SK-N-SH (cell line): ENCODE measurements around the gene PPEF2. TPM values are rescaled to one million over a fixed set of nuclear protein-coding genes. Genes with fewer than 3 reads are reported as not detected.

Source experiments
- CTCF ChIA-PET: fragments of 300-600, 350-600 bp; formaldehyde crosslinking; extraction: SDS; loops from one replicate; lab custom pipeline; 2021; lab: Yijun Ruan, JAX
- POLR2A ChIA-PET: fragments of 350-600 bp; sonication (Branson Sonifier 250); formaldehyde crosslinking; extraction: SDS; loops from one replicate; lab custom pipeline; 2020; ENCODE audit warnings: antibody characterized with exemption, inconsistent platforms; lab: Yijun Ruan, JAX
- DNase-seq: peaks from one replicate; pipeline ENCODE4 v3.0.0; 2012
- H2AFZ ChIP-seq: fragments of 200-600 bp; sonication (generic); 2 replicates; pipeline ENCODE4 v1.8.1; 2016; ENCODE audit warnings: antibody characterized with exemption, mild to moderate bottlenecking, low read depth
- H3F3A ChIP-seq: fragments of 200-600 bp; sonication (generic); replicated peaks from 2 replicates; pipeline ENCODE3; 2016; ENCODE audit warnings: antibody characterized with exemption, mild to moderate bottlenecking; ENCODE audit not compliant: insufficient read depth
- H3K27ac ChIP-seq, 2 experiments: fragments of 200-500 bp in 1 of 2; fragments of 200-600 bp in 1 of 2; sonication (Bioruptor generic) in 1 of 2; sonication (generic), shearing (Covaris generic) in 1 of 2; 2 replicates each; pipeline versions ENCODE4 v1.5.1 to v1.6.1; 2014 to 2016; ENCODE audit warnings: low read depth in 2 of 2, inconsistent platforms in 1 of 2, low read length in 1 of 2, mild to moderate bottlenecking in 1 of 2, mixed read lengths in 1 of 2
- H3K27me3 ChIP-seq: fragments of 200-600 bp; sonication (generic), shearing (Covaris generic); 2 replicates; pipeline ENCODE4 v1.6.1; 2016; ENCODE audit warnings: mixed run types; ENCODE audit not compliant: insufficient read depth
- H3K36me3 ChIP-seq, 2 experiments: fragments of 200-500 bp in 1 of 2; fragments of 200-600 bp in 1 of 2; sonication (Bioruptor generic) in 1 of 2; sonication (generic) in 1 of 2; replicated peaks in 1 of 2; 2 replicates each; pipeline versions ENCODE3 to v1.5.1; 2014 to 2016; ENCODE audit warnings: low read length in 1 of 2, mild to moderate bottlenecking in 1 of 2; ENCODE audit not compliant: insufficient read depth in 2 of 2, control insufficient read depth in 1 of 2
- H3K4me1 ChIP-seq, 2 experiments: fragments of 200-500 bp in 1 of 2; fragments of 200-600 bp in 1 of 2; sonication (Bioruptor generic) in 1 of 2; sonication (generic), shearing (Covaris generic) in 1 of 2; 2 replicates each; pipeline versions ENCODE4 v1.5.1 to v1.6.1; 2014 to 2016; ENCODE audit warnings: low read depth in 1 of 2, low read length in 1 of 2, mixed run types in 1 of 2; ENCODE audit not compliant: insufficient read depth in 2 of 2, control insufficient read depth in 1 of 2
- H3K4me2 ChIP-seq: fragments of 200-600 bp; sonication (generic), shearing (Covaris generic); 2 replicates; pipeline ENCODE4 v1.6.1; 2017; ENCODE audit warnings: mixed run types
- H3K4me3 ChIP-seq, 2 experiments: fragments of 200-500 bp in 1 of 2; fragments of 200-600 bp in 1 of 2; sonication (Bioruptor generic) in 1 of 2; sonication (generic), shearing (Covaris generic) in 1 of 2; 2 replicates each; pipeline versions ENCODE4 v1.5.1 to v1.8.1; 2014 to 2016; ENCODE audit warnings: low read depth in 2 of 2, inconsistent platforms in 1 of 2, low read length in 1 of 2, mild to moderate bottlenecking in 1 of 2, mixed read lengths in 1 of 2, moderate library complexity in 1 of 2
- H3K79me2 ChIP-seq: fragments of 200-600 bp; sonication (generic); 2 replicates; pipeline ENCODE4 v1.8.1; 2017; ENCODE audit warnings: mild to moderate bottlenecking; ENCODE audit not compliant: insufficient read depth
- H3K9ac ChIP-seq: fragments of 200-600 bp; sonication (generic); 2 replicates; pipeline ENCODE4 v1.6.1; 2017; ENCODE audit warnings: mixed run types
- H3K9me2 ChIP-seq: fragments of 200-600 bp; sonication (generic); 2 replicates; pipeline ENCODE4 v1.6.1; 2017; ENCODE audit warnings: mixed run types
- H3K9me3 ChIP-seq: fragments of 200-600 bp; sonication (generic); 2 replicates; pipeline ENCODE4 v1.6.1; 2017; ENCODE audit warnings: mixed run types, mild to moderate bottlenecking, moderate library complexity
- H4K20me1 ChIP-seq: fragments of 200-600 bp; sonication (generic); 2 replicates; pipeline ENCODE4 v1.6.1; 2017; ENCODE audit warnings: mild to moderate bottlenecking, mixed run types; ENCODE audit not compliant: insufficient read depth
- EZH2phosphoT487 ChIP-seq: fragments of 200-600 bp; sonication (generic); IDR thresholded peaks from 2 replicates; pipeline ENCODE4 v1.6.1; 2017; ENCODE audit warnings: low read depth, mixed run types, mild to moderate bottlenecking, antibody characterized with exemption, moderate library complexity, borderline replicate concordance
- FOSL2 ChIP-seq: IDR thresholded peaks from 2 replicates; pipeline ENCODE4 v1.4.0; 2012; ENCODE audit warnings: low read depth, mild to moderate bottlenecking, moderate library complexity, borderline replicate concordance
- FOXJ3 ChIP-seq: sonication (generic); formaldehyde crosslinking; IDR thresholded peaks from 2 replicates; pipeline ENCODE4 v1.5.1; 2020; ENCODE audit warnings: mild to moderate bottlenecking, missing genetic modification reagents
- FOXM1 ChIP-seq: IDR thresholded peaks from 2 replicates; pipeline ENCODE4 v1.4.0; 2012; ENCODE audit warnings: low read depth, mild to moderate bottlenecking
- GABPA ChIP-seq: IDR thresholded peaks from 2 replicates; pipeline ENCODE4 v1.4.0; 2012; ENCODE audit warnings: low read depth, mild to moderate bottlenecking
- IRF3 ChIP-seq: fragments of 150-350 bp; IDR thresholded peaks from 2 replicates; pipeline ENCODE4 v1.6.1; 2016; ENCODE audit warnings: mild to moderate bottlenecking, low read depth, low read length
- JUND ChIP-seq: IDR thresholded peaks from 2 replicates; pipeline ENCODE4 v1.4.0; 2012
- MEF2A ChIP-seq: IDR thresholded peaks from 2 replicates; pipeline ENCODE4 v1.4.0; 2012; ENCODE audit warnings: low read depth, borderline replicate concordance
- MXI1 ChIP-seq: IDR thresholded peaks from 2 replicates; pipeline ENCODE4 v1.6.1; 2012; ENCODE audit warnings: mild to moderate bottlenecking, low read depth, low read length, improper control_type of control experiment
- NFIC ChIP-seq: IDR thresholded peaks from 2 replicates; pipeline ENCODE4 v1.4.0; 2012; ENCODE audit warnings: borderline replicate concordance
- NRF1 ChIP-seq: IDR thresholded peaks from 2 replicates; pipeline ENCODE4 v1.6.1; 2012; ENCODE audit warnings: low read depth, mild to moderate bottlenecking, low read length
- POLR2AphosphoS5 ChIP-seq: IDR thresholded peaks from 2 replicates; pipeline ENCODE4 v1.6.1; 2012; ENCODE audit warnings: low read depth, low read length
- RAD21 ChIP-seq: IDR thresholded peaks from 2 replicates; pipeline ENCODE4 v1.6.1; 2012; ENCODE audit warnings: mild to moderate bottlenecking, low read length
- RCOR1 ChIP-seq: fragments of 150-350 bp; IDR thresholded peaks from 2 replicates; pipeline ENCODE4 v1.6.1; 2017; ENCODE audit warnings: antibody characterized with exemption, low read length
- RFX5 ChIP-seq: IDR thresholded peaks from 2 replicates; pipeline ENCODE4 v1.6.1; 2012; ENCODE audit warnings: mild to moderate bottlenecking, improper control_type of control experiment, low read length
- SIN3A ChIP-seq: IDR thresholded peaks from 2 replicates; pipeline ENCODE4 v1.6.1; 2012; ENCODE audit warnings: low read depth, mild to moderate bottlenecking, low read length, moderate library complexity, borderline replicate concordance
- SMC3 ChIP-seq: IDR thresholded peaks from 2 replicates; pipeline ENCODE4 v1.6.1; 2012; ENCODE audit warnings: low read depth, low read length, improper control_type of control experiment
- TAF1 ChIP-seq: IDR thresholded peaks from 2 replicates; pipeline ENCODE4 v1.6.1; 2012; ENCODE audit warnings: low read depth, mild to moderate bottlenecking, low read length, moderate library complexity, borderline replicate concordance
- TCF12 ChIP-seq: IDR thresholded peaks from 2 replicates; pipeline ENCODE4 v1.4.0; 2012
- WGBS: methylation state at CpG from one replicate; pipeline ENCODE4 v1.1.6; 2017; ENCODE audit warnings: low lambda C conversion rate; 5-methylcytosine and 5-hydroxymethylcytosine counted together
- polyA plus RNA-seq, 3 experiments: library from polyadenylated mRNA; depleted of rRNA; stranded (reverse); fragments of >200 nt; gene quantifications; 2 replicates each; pipeline ENCODE4 v1.2.3, GENCODE V29; 2012
- TF ChIP-seq, protein P1 (sequence below): IDR thresholded peaks from 2 replicates; pipeline ENCODE4; 2012
- TF ChIP-seq, protein P2 (sequence below): fragments of 150-350 bp; IDR thresholded peaks from 2 replicates; pipeline ENCODE4 v1.6.1; 2017; ENCODE audit warnings: antibody characterized with exemption, low read length, low read depth, borderline replicate concordance
- TF ChIP-seq, protein P3 (sequence below): IDR thresholded peaks from 2 replicates; pipeline ENCODE4 v1.4.0; 2012; ENCODE audit warnings: low read depth
- TF ChIP-seq, protein P4 (sequence below): IDR thresholded peaks from 2 replicates; pipeline ENCODE4 v1.4.0; 2012; ENCODE audit warnings: low read depth, borderline replicate concordance

PPEF2 gene
- polyA plus RNA-seq, 1 of the 3 experiments (the other 2 are of a cell fraction) = not detected

DNA sequence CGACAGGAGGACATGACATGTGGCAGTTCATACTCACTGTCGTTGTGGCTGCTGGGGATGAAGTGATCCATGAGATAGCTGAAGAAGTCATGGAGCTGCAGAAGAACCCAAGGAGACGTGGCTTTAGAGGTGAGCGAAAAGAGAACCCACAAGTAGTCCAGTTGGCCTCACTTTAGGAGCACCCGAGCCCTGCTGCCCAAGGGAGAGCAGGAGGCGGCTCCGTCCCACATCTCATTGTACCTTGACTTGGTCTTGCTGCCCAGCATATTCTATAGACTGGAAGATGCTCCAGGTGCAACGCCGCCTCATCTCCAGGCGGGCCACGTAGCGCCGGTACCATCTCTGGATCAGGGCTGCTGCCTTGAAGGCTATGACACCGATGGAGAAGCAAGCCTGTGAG, 10.6 kb downstream of the PPEF2 start:
- no peak overlapping the region for H3K4me3 ChIP-seq
- H3K27ac ChIP-seq = no peak overlapping the region
- POLR2A ChIA-PET = no interaction called here
- H3F3A ChIP-seq = no peaks in the 10 kb centered on the region
- no peaks in the 10 kb centered on the region for H3K4me1 ChIP-seq
- no peak overlapping the region for H2AFZ ChIP-seq
- DNase-seq = no peak
- no peak overlapping the region for H3K9ac ChIP-seq
- H4K20me1 ChIP-seq = no peaks in the 10 kb centered on the region
- H3K9me2 ChIP-seq = no peaks in the 10 kb centered on the region
- no peaks in the 10 kb centered on the region for H3K36me3 ChIP-seq
- H3K4me2 ChIP-seq = no peak overlapping the region
- no peaks in the 10 kb centered on the region for H3K9me3 ChIP-seq
- peaks cover 11% of the 10 kb centered on the region; the same call in 1 of the 2 replicates for H3K27me3 ChIP-seq
- CTCF ChIA-PET = interaction anchor here (1.0 to 2.1 kb wide), 2 partner anchors 13 to 24 kb away, joined by 4 to 13 read pairs; no protein-coding TSS in a partner anchor
- H3K79me2 ChIP-seq = no peaks in the 10 kb centered on the region
- 82% methylated on average over 7 of the region's 14 CpGs for WGBS
- TF ChIP-seq TAF1 = no peak
- TF ChIP-seq TCF12 = no peak
- no peak for TF ChIP-seq EZH2phosphoT487
- TF ChIP-seq RAD21 = no peak
- TF ChIP-seq GABPA = no peak
- no peak for TF ChIP-seq POLR2AphosphoS5
- TF ChIP-seq RCOR1 = no peak
- TF ChIP-seq NRF1 = no peak
- TF ChIP-seq MXI1 = no peak
- TF ChIP-seq, protein P1, sequence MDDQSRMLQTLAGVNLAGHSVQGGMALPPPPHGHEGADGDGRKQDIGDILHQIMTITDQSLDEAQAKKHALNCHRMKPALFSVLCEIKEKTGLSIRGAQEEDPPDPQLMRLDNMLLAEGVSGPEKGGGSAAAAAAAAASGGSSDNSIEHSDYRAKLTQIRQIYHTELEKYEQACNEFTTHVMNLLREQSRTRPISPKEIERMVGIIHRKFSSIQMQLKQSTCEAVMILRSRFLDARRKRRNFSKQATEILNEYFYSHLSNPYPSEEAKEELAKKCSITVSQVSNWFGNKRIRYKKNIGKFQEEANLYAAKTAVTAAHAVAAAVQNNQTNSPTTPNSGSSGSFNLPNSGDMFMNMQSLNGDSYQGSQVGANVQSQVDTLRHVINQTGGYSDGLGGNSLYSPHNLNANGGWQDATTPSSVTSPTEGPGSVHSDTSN = no peak
- no peak for TF ChIP-seq FOXM1
- TF ChIP-seq JUND = no peak
- TF ChIP-seq, protein P2, sequence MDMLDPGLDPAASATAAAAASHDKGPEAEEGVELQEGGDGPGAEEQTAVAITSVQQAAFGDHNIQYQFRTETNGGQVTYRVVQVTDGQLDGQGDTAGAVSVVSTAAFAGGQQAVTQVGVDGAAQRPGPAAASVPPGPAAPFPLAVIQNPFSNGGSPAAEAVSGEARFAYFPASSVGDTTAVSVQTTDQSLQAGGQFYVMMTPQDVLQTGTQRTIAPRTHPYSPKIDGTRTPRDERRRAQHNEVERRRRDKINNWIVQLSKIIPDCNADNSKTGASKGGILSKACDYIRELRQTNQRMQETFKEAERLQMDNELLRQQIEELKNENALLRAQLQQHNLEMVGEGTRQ = no peak
- no peak for TF ChIP-seq RFX5
- TF ChIP-seq, protein P3, sequence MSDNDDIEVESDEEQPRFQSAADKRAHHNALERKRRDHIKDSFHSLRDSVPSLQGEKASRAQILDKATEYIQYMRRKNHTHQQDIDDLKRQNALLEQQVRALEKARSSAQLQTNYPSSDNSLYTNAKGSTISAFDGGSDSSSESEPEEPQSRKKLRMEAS = no peak
- TF ChIP-seq SIN3A = no peak

DNA sequence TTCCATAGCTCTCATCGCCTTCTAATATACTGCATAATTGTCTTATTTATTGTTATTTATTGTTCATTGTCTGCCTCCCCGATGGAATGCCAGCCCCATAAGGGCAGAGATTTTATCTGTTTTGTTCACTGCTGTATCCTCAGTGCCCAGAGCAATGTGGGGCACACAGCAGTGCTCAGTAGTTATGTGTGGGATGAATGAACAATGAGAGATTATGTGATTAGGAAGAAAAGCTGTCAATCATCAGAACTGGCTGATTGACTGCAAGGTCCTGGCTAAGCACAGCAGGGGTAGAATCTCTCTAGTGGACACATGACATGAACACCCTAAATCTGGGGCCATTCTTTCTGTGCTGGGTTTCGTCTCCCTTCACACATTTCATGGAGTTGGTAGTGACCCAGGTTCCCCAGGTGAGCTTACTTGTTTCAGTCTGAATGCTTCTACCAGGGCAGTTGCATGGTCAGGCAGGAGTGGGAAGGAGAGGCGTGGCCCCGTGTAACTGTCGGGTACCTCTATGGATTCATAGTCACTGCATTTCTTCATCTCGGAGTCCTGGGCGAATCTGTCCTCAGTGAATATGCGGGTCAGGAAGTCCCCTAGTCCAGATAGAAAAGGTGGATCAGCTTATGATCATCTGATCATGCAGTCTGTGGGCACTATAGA, 12.6 kb downstream of the PPEF2 start:
- CTCF ChIA-PET = interaction anchor here (1.5 kb wide), 1 partner anchor 12 kb away, joined by 5 read pairs; the partner anchor contains the start of gene PPEF2
- POLR2A ChIA-PET = no interaction called here
- no peaks in the 10 kb centered on the region for H3K36me3 ChIP-seq
- H3K27ac ChIP-seq = no peak overlapping the region
- no peaks in the 10 kb centered on the region for H3K4me1 ChIP-seq
- H3K9me3 ChIP-seq = no peaks in the 10 kb centered on the region
- DNase-seq = no peak
- no peak overlapping the region for H3K4me3 ChIP-seq
- H3K9ac ChIP-seq = no peak overlapping the region
- H3K9me2 ChIP-seq = no peaks in the 10 kb centered on the region
- H3F3A ChIP-seq = no peaks in the 10 kb centered on the region
- no peak overlapping the region for H2AFZ ChIP-seq
- no peaks in the 10 kb centered on the region for H4K20me1 ChIP-seq
- no peaks in the 10 kb centered on the region for H3K79me2 ChIP-seq
- WGBS = 65% methylated on average over 8 of the region's 9 CpGs
- no peak overlapping the region for H3K4me2 ChIP-seq
- H3K27me3 ChIP-seq = peaks cover 11% of the 10 kb centered on the region; the same call in 1 of the 2 replicates
- no peak for TF ChIP-seq MXI1
- no peak for TF ChIP-seq SMC3
- no peak for TF ChIP-seq TCF12
- no peak for TF ChIP-seq FOSL2
- TF ChIP-seq IRF3 = no peak
- no peak for TF ChIP-seq NFIC
- TF ChIP-seq MEF2A = no peak
- TF ChIP-seq FOXJ3 = no peak
- no peak for TF ChIP-seq NRF1
- TF ChIP-seq JUND = no peak
- TF ChIP-seq, protein P4, sequence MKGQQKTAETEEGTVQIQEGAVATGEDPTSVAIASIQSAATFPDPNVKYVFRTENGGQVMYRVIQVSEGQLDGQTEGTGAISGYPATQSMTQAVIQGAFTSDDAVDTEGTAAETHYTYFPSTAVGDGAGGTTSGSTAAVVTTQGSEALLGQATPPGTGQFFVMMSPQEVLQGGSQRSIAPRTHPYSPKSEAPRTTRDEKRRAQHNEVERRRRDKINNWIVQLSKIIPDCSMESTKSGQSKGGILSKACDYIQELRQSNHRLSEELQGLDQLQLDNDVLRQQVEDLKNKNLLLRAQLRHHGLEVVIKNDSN = no peak
- TF ChIP-seq RCOR1 = no peak
